A549 (cell line): ENCODE data around the gene ARHGAP23. TPM values are rescaled to one million over a fixed set of nuclear protein-coding genes. Genes with fewer than 3 reads are reported as not detected.

ENCODE experiments used
- ATAC-seq, 2 experiments: fragments of 200-7000 bp in 1 of 2; fragments of >200 bp in 1 of 2; cut with Nextera tagmentation in 1 of 2; cut with Tn5 transposase in 1 of 2; 3 replicates each; pipeline versions ENCODE4 v1.8.0 to v1.9.1; 2018 to 2020; ENCODE audit warnings: mild to moderate bottlenecking in 1 of 2, moderate library complexity in 1 of 2
- CTCF ChIA-PET: fragments of 300-600 bp; sonication (Branson Sonifier 250); formaldehyde crosslinking; extraction: SDS; loops from one replicate; lab custom pipeline; 2021; ENCODE audit warnings: antibody characterized with exemption, inconsistent platforms; lab: Yijun Ruan, JAX
- POLR2A ChIA-PET: fragments of 350-600 bp; formaldehyde crosslinking; extraction: SDS; loops from one replicate; lab custom pipeline; 2021; ENCODE audit warnings: antibody characterized with exemption, inconsistent platforms; lab: Yijun Ruan, JAX
- DNase-seq, 2 experiments: peaks; one replicate each; pipeline versions ENCODE4 v3.0.0 to v3.0.0-alpha.2; 2011 to 2016; ENCODE audit warnings: low read depth in 1 of 2, low spot score in 1 of 2
- FAIRE-seq: peaks from 2 replicates; lab custom pipeline; 2011; peaks lifted over from hg19 to GRCh38; lab: Jason Lieb, UNC
- H3K27ac ChIP-seq, 2 experiments: fragments of >200 bp; sonication (Bioruptor Twin); formaldehyde crosslinking; 3 replicates each; pipeline ENCODE4 v1.5.1; 2016 to 2017
- H3K4me1 ChIP-seq: fragments of >200 bp; sonication (Bioruptor Twin); formaldehyde crosslinking; 3 replicates; pipeline ENCODE4 v1.6.1; 2016
- H3K4me2 ChIP-seq: fragments of >200 bp; sonication (Bioruptor Twin); formaldehyde crosslinking; 3 replicates; pipeline ENCODE4 v1.6.1; 2016
- H3K4me3 ChIP-seq: fragments of >200 bp; sonication (Bioruptor Twin); formaldehyde crosslinking; 3 replicates; pipeline ENCODE4 v1.5.1; 2016
- H3K9me3 ChIP-seq: fragments of >200 bp; sonication (Bioruptor Twin); formaldehyde crosslinking; 3 replicates; pipeline ENCODE4 v1.6.1; 2016
- BHLHE40 ChIP-seq: IDR thresholded peaks from 2 replicates; pipeline ENCODE4 v1.6.1; 2012; ENCODE audit warnings: low read depth, low read length, inconsistent platforms
- CBX8 ChIP-seq: fragments of 200-600 bp; sonication (generic); IDR thresholded peaks from 2 replicates; pipeline ENCODE4 v1.6.1; 2016
- CHD2 ChIP-seq: fragments of 150-350 bp; IDR thresholded peaks from 2 replicates; pipeline ENCODE4 v1.6.1; 2014; ENCODE audit warnings: low read length; ENCODE audit not compliant: partially characterized antibody
- EHF ChIP-seq: fragments of 250-450 bp; sonication (Bioruptor Pico); IDR thresholded peaks from 2 replicates; pipeline ENCODE4 v1.5.0; 2020; ENCODE audit warnings: mild to moderate bottlenecking
- EHMT2 ChIP-seq: fragments of 200-600 bp; sonication (generic); IDR thresholded peaks from 2 replicates; pipeline ENCODE4 v1.6.1; 2016; ENCODE audit warnings: antibody characterized with exemption, low read depth, mild to moderate bottlenecking, moderate library complexity
- ELK1 ChIP-seq: fragments of 150-350 bp; IDR thresholded peaks from 2 replicates; pipeline ENCODE4 v1.6.1; 2014; ENCODE audit warnings: low read depth, mild to moderate bottlenecking, low read length
- EP300 ChIP-seq, 2 experiments: fragments of >200 bp; sonication (Bioruptor Twin); formaldehyde crosslinking; IDR thresholded peaks; 2 replicates in 1 of 2; 3 replicates in 1 of 2; pipeline ENCODE4 v1.6.1; 2016 to 2017
- ESRRA ChIP-seq: fragments of 150-350 bp; IDR thresholded peaks from 2 replicates; pipeline ENCODE4 v1.6.1; 2014; ENCODE audit warnings: mild to moderate bottlenecking, low read length, borderline replicate concordance
- FOSL2 ChIP-seq, 2 experiments: fragments of 450-650 bp in 1 of 2; fragments of >200 bp in 1 of 2; sonication (Bioruptor Twin) in 1 of 2; formaldehyde crosslinking; IDR thresholded peaks; 2 replicates each; pipeline versions ENCODE4 v1.5.0 to v1.6.1; 2016 to 2020; ENCODE audit warnings: mild to moderate bottlenecking in 1 of 2, moderate library complexity in 1 of 2
- FOXS1 ChIP-seq: fragments of 250-450 bp; sonication (Bioruptor Pico); IDR thresholded peaks from 2 replicates; pipeline ENCODE4 v1.5.0; 2020; ENCODE audit warnings: mild to moderate bottlenecking, moderate library complexity
- GATA3 ChIP-seq: IDR thresholded peaks from 2 replicates; pipeline ENCODE4 v1.6.1; 2012; ENCODE audit warnings: borderline replicate concordance
- HEYL ChIP-seq: fragments of 250-450 bp; sonication (Bioruptor Pico); IDR thresholded peaks from 2 replicates; pipeline ENCODE4 v1.8.0; 2021; ENCODE audit warnings: mild to moderate bottlenecking, moderate library complexity
- HOXA7 ChIP-seq: fragments of 250-450 bp; sonication (Bioruptor Pico); IDR thresholded peaks from 2 replicates; pipeline ENCODE4 v1.5.0; 2020; ENCODE audit warnings: mild to moderate bottlenecking, moderate library complexity
- HOXB13 ChIP-seq: fragments of 250-450 bp; sonication (Bioruptor Pico); IDR thresholded peaks from 2 replicates; pipeline ENCODE4 v1.5.0; 2020; ENCODE audit warnings: low read depth, mild to moderate bottlenecking, moderate library complexity
- JUNB ChIP-seq: fragments of >200 bp; sonication (Bioruptor Twin); formaldehyde crosslinking; IDR thresholded peaks from 2 replicates; pipeline ENCODE4 v1.6.1; 2016
- KDM5A ChIP-seq: fragments of 200-600 bp; sonication (generic); IDR thresholded peaks from 2 replicates; pipeline ENCODE4 v1.6.1; 2016; ENCODE audit warnings: antibody characterized with exemption, mild to moderate bottlenecking
- MAZ ChIP-seq: fragments of 150-350 bp; IDR thresholded peaks from 2 replicates; pipeline ENCODE4 v1.6.1; 2014; ENCODE audit warnings: antibody characterized with exemption, low read depth, low read length, borderline replicate concordance
- MYC ChIP-seq: IDR thresholded peaks from 2 replicates; pipeline ENCODE4 v1.6.1; 2012; ENCODE audit warnings: mild to moderate bottlenecking, inconsistent platforms, low read length, improper control_type of control experiment, borderline replicate concordance
- NR3C1 ChIP-seq: fragments of >200 bp; sonication (Bioruptor Twin); formaldehyde crosslinking; IDR thresholded peaks from 3 replicates; pipeline ENCODE4 v1.6.1; 2017
- POLR2A ChIP-seq: IDR thresholded peaks from 2 replicates; pipeline ENCODE4 v1.6.1; 2012; ENCODE audit warnings: mild to moderate bottlenecking, low read length
- RFX5 ChIP-seq: fragments of 450-650 bp; IDR thresholded peaks from 2 replicates; pipeline ENCODE4 v1.7.1; 2014; ENCODE audit warnings: antibody characterized with exemption, mild to moderate bottlenecking, moderate library complexity
- SREBF2 ChIP-seq: fragments of 450-650 bp; IDR thresholded peaks from 2 replicates; pipeline ENCODE4 v1.6.1; 2014; ENCODE audit warnings: mild to moderate bottlenecking, moderate library complexity
- TP53 ChIP-seq: fragments of 250-450 bp; sonication (Bioruptor Pico); IDR thresholded peaks from 2 replicates; pipeline ENCODE4 v1.5.0; 2021; ENCODE audit warnings: mild to moderate bottlenecking, moderate library complexity
- USF2 ChIP-seq: fragments of 450-650 bp; IDR thresholded peaks from 2 replicates; pipeline ENCODE4 v1.6.1; 2014; ENCODE audit warnings: antibody characterized with exemption
- ZC3H11A ChIP-seq: fragments of 450-650 bp; IDR thresholded peaks from 2 replicates; pipeline ENCODE4 v1.6.1; 2014; ENCODE audit warnings: antibody characterized with exemption, mild to moderate bottlenecking
- ZFP36 ChIP-seq: fragments of 450-650 bp; IDR thresholded peaks from 2 replicates; pipeline ENCODE4 v1.6.1; 2014; ENCODE audit warnings: borderline replicate concordance; ENCODE audit not compliant: partially characterized antibody
- WGBS: methylation state at CpG from one replicate; pipeline ENCODE4 v1.1.6; 2017; ENCODE audit errors: missing lambda C conversion rate; 5-methylcytosine and 5-hydroxymethylcytosine counted together
- polyA plus RNA-seq, 4 experiments: library from polyadenylated mRNA; depleted of rRNA in 3 of 4; stranded (reverse); fragments of >200 nt; fragmentation: RNase III in 1 of 4; extraction: RNeasy Plus Mini Kit Qiagen cat#74134 plus additional on column Dnase treatment in 1 of 4; gene quantifications; 2 replicates in 3 of 4; 3 replicates in 1 of 4; pipeline ENCODE4 v1.2.3, GENCODE V29; 2011 to 2017
- TF ChIP-seq, protein P1 (sequence below): fragments of >200 bp; sonication (Bioruptor Twin); formaldehyde crosslinking; IDR thresholded peaks from 3 replicates; pipeline ENCODE4 v1.6.1; 2016
- TF ChIP-seq, protein P2 (sequence below): fragments of >200 bp; sonication (Bioruptor Twin); formaldehyde crosslinking; IDR thresholded peaks from 3 replicates; pipeline ENCODE4 v1.5.1; 2016

Gene ARHGAP23
- polyA plus RNA-seq, 2 of the 4 experiments (the other 2 are of a cell fraction) = 4.8 to 32.6 TPM

GRCh38 chr17:38533866-38534497 is 105.7 kb downstream of the ARHGAP23 start:
- 89% methylated on average over 13 of the region's 13 CpGs for WGBS
- Histone ChIP-seq H3K4me1 (no peaks in the 10 kb centered on the region), H3K4me2 (no peak overlapping the region), H3K27ac (no peak overlapping the region), H3K4me3 (no peak overlapping the region), H3K9me3 (no peaks in the 10 kb centered on the region)
- FAIRE-seq (no peak), DNase-seq (no peak), ATAC-seq (peak; percentile 35 to 41; a peak in 4 of 6 replicates)
- TF ChIP-seq HOXB13 (CRISPR knock-in tag) (no peak), ELK1 (no peak), ESRRA (no peak), EP300 (IDR thresholded peaks at IDR 0.05) (no peak), TP53 (no peak), HOXA7 (no peak), POLR2A (no peak), SREBF2 (no peak), CHD2 (no peak)
- ChIA-PET CTCF (interaction anchor here (0.6 to 5.1 kb wide), 9 partner anchors 16 to 209 kb away, joined by 3 to 38 read pairs (median 5); no protein-coding TSS in a partner anchor), POLR2A (interaction anchor here (0.7 kb wide), 1 partner anchor 70 kb away, joined by 5 read pairs; no protein-coding TSS in a partner anchor)

- FAIRE-seq (no peak), DNase-seq (no peak), ATAC-seq (peak in 1 of 2 experiments; percentile 51; a peak in 3 of 6 replicates)
- Histone ChIP-seq H3K27ac (no peak overlapping the region), H3K4me1 (no peaks in the 10 kb centered on the region), H3K4me2 (no peak overlapping the region), H3K4me3 (no peak overlapping the region), H3K9me3 (no peaks in the 10 kb centered on the region)
- POLR2A ChIA-PET = interaction anchor here (0.7 kb wide), 1 partner anchor 70 kb away, joined by 5 read pairs; no protein-coding TSS in a partner anchor
- TF ChIP-seq BHLHE40 (no peak), ZFP36 (no peak), HEYL (no peak), TP53 (no peak), GATA3 (no peak), JUNB (no peak), EHMT2 (no peak), RFX5 (no peak), POLR2A (no peak), ELK1 (no peak), HOXB13 (CRISPR knock-in tag) (no peak), FOSL2 (IDR thresholded peaks at IDR 0.05) (no peak), FOSL2 (CRISPR knock-in tag; IDR thresholded peaks at IDR 0.05) (no peak)
- TF ChIP-seq, protein P1, sequence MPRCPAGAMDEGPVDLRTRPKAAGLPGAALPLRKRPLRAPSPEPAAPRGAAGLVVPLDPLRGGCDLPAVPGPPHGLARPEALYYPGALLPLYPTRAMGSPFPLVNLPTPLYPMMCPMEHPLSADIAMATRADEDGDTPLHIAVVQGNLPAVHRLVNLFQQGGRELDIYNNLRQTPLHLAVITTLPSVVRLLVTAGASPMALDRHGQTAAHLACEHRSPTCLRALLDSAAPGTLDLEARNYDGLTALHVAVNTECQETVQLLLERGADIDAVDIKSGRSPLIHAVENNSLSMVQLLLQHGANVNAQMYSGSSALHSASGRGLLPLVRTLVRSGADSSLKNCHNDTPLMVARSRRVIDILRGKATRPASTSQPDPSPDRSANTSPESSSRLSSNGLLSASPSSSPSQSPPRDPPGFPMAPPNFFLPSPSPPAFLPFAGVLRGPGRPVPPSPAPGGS = no peak
- WGBS = 54% methylated on average over 7 of the region's 7 CpGs
- CTCF ChIA-PET = interaction anchor here (0.6 to 5.1 kb wide), 12 partner anchors 14 to 615 kb away, joined by 3 to 38 read pairs (median 4); no protein-coding TSS in a partner anchor
Measured at GRCh38 chr17:38534498-38534885, 106.2 kb downstream of the ARHGAP23 start.

- Histone ChIP-seq H3K9me3 (no peaks in the 10 kb centered on the region), H3K27ac (no peak overlapping the region), H3K4me1 (no peaks in the 10 kb centered on the region), H3K4me3 (no peak overlapping the region), H3K4me2 (no peak overlapping the region)
- FAIRE-seq (no peak), DNase-seq (no peak), ATAC-seq (no peak)
- 69% methylated on average over 8 of the region's 8 CpGs for WGBS
- ChIA-PET CTCF (interaction anchor here (0.8 to 5.1 kb wide), 17 partner anchors 10 to 131 kb away, joined by 3 to 38 read pairs (median 4); partner anchors contain the start of gene SRCIN1), POLR2A (no interaction called here)
- TF ChIP-seq MAZ = no peak
- TF ChIP-seq, protein P2, sequence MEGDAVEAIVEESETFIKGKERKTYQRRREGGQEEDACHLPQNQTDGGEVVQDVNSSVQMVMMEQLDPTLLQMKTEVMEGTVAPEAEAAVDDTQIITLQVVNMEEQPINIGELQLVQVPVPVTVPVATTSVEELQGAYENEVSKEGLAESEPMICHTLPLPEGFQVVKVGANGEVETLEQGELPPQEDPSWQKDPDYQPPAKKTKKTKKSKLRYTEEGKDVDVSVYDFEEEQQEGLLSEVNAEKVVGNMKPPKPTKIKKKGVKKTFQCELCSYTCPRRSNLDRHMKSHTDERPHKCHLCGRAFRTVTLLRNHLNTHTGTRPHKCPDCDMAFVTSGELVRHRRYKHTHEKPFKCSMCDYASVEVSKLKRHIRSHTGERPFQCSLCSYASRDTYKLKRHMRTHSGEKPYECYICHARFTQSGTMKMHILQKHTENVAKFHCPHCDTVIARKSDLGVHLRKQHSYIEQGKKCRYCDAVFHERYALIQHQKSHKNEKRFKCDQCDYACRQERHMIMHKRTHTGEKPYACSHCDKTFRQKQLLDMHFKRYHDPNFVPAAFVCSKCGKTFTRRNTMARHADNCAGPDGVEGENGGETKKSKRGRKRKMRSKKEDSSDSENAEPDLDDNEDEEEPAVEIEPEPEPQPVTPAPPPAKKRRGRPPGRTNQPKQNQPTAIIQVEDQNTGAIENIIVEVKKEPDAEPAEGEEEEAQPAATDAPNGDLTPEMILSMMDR = no peak
- no peak for TF ChIP-seq EHF
- no peak for TF ChIP-seq SREBF2
- no peak for TF ChIP-seq USF2
- no peak for TF ChIP-seq HOXA7
- TF ChIP-seq BHLHE40 = no peak
- TF ChIP-seq CBX8 = no peak
- no peak for TF ChIP-seq CHD2
- no peak for TF ChIP-seq FOXS1 (CRISPR knock-in tag)
- TF ChIP-seq ESRRA = no peak
- no peak for TF ChIP-seq NR3C1
- TF ChIP-seq ZC3H11A = no peak
- no peak for TF ChIP-seq MYC
- no peak for TF ChIP-seq KDM5A
Measured at GRCh38 chr17:38535886-38536285, 107.6 kb downstream of the ARHGAP23 start.
